HepG2 (cell line): ENCODE measurements around the gene CFAP92. TPM values are rescaled to one million over a fixed set of nuclear protein-coding genes. Genes with fewer than 3 reads are reported as not detected.

ENCODE experiments used
- CAMTA2 ChIP-seq: sonication (generic); formaldehyde crosslinking; IDR thresholded peaks from 2 replicates; pipeline ENCODE4 v1.4.0; 2020; ENCODE audit warnings: mild to moderate bottlenecking, missing genetic modification reagents, borderline replicate concordance
- DBP ChIP-seq: sonication (generic); formaldehyde crosslinking; IDR thresholded peaks from 2 replicates; pipeline ENCODE4 v1.4.0; 2020; ENCODE audit warnings: missing genetic modification reagents; ENCODE audit errors: not compliant biosample characterization
- KLF13 ChIP-seq: sonication (generic); formaldehyde crosslinking; IDR thresholded peaks from 2 replicates; pipeline ENCODE4 v1.4.0; 2020; ENCODE audit warnings: mild to moderate bottlenecking, missing genetic modification reagents
- MTA3 ChIP-seq: sonication (generic); formaldehyde crosslinking; IDR thresholded peaks from 2 replicates; pipeline ENCODE4 v1.4.0; 2020; ENCODE audit warnings: missing genetic modification reagents
- MTF1 ChIP-seq: sonication (generic); formaldehyde crosslinking; IDR thresholded peaks from 2 replicates; pipeline ENCODE4 v1.5.0; 2020; ENCODE audit warnings: missing genetic modification reagents
- NR3C1 ChIP-seq: sonication (generic); formaldehyde crosslinking; IDR thresholded peaks from 2 replicates; pipeline ENCODE4 v1.4.0; 2020; ENCODE audit warnings: missing genetic modification reagents
- PATZ1 ChIP-seq: sonication (generic); formaldehyde crosslinking; IDR thresholded peaks from 2 replicates; pipeline ENCODE4 v1.4.0; 2020; ENCODE audit warnings: missing genetic modification reagents
- SAP130 ChIP-seq: IDR thresholded peaks from 2 replicates; pipeline ENCODE4 v1.6.1; 2016; ENCODE audit warnings: low read depth
- SRSF9 ChIP-seq: fragments of 200-400 bp; formaldehyde crosslinking; IDR thresholded peaks from 2 replicates; pipeline ENCODE4 v1.6.1; 2018; ENCODE audit warnings: borderline replicate concordance, mild to moderate bottlenecking, low read depth, low read length; ENCODE audit not compliant: insufficient read depth, poor library complexity, severe bottlenecking
- ZNF24 ChIP-seq: fragments of 450-650 bp; IDR thresholded peaks from 2 replicates; pipeline ENCODE4 v1.6.1; 2017; ENCODE audit warnings: antibody characterized with exemption, mild to moderate bottlenecking
- ZNF33B ChIP-seq: sonication (generic); formaldehyde crosslinking; IDR thresholded peaks from 2 replicates; pipeline ENCODE4 v1.5.1; 2020; ENCODE audit warnings: mild to moderate bottlenecking, missing genetic modification reagents
- ZNF451 ChIP-seq: sonication (generic); formaldehyde crosslinking; IDR thresholded peaks from 2 replicates; pipeline ENCODE4 v1.5.0; 2020; ENCODE audit warnings: mild to moderate bottlenecking, missing genetic modification reagents
- ZNF512B ChIP-seq: sonication (generic); formaldehyde crosslinking; IDR thresholded peaks from 2 replicates; pipeline ENCODE4 v1.5.1; 2020; ENCODE audit warnings: missing genetic modification reagents, mild to moderate bottlenecking, borderline replicate concordance
- ZNF670 ChIP-seq: sonication (generic); formaldehyde crosslinking; IDR thresholded peaks from 2 replicates; pipeline ENCODE4 v1.8.0; 2022; ENCODE audit warnings: mild to moderate bottlenecking, missing genetic modification reagents, borderline replicate concordance
- polyA plus RNA-seq, 8 experiments: library from polyadenylated mRNA; depleted of rRNA in 3 of 8; stranded (reverse) in 7 of 8; unstranded in 1 of 8; fragments of >200 nt; fragmentation: Illumina TruSeq in 4 of 8; extraction: Trizol in 4 of 8; gene quantifications; 2 replicates each; pipeline versions ENCODE4 v1.2.1 to v1.2.3, GENCODE V29; 2011 to 2016; ENCODE audit warnings: low read depth in 4 of 8, missing spikeins in 1 of 8, mixed read lengths in 1 of 8; ENCODE audit not compliant: insufficient read depth in 1 of 8
- total RNA-seq, 5 experiments: library from RNA; depleted of rRNA; stranded (reverse); fragments of >200 nt; fragmentation: Illumina TruSeq; extraction: Trizol; gene quantifications; 2 replicates each; pipeline ENCODE4 v1.2.3, GENCODE V29; 2016; ENCODE audit warnings: low read depth in 1 of 5

The CFAP92 gene
- total and polyA plus RNA-seq, 2 of the 13 experiments (the other 11 are each of a cell fraction or from before 2014, with no cell fraction given), result 0.18 to 0.46 TPM

- TF ChIP-seq DBP (CRISPR knock-in tag), result no peak
- TF ChIP-seq ZNF24, result no peak
- TF ChIP-seq SRSF9, result no peak
- TF ChIP-seq ZNF451, result peak; percentile 98
- TF ChIP-seq ZNF670 (CRISPR knock-in tag), result peak; percentile 96; the same call in 1 of the 2 replicates
- TF ChIP-seq SAP130, result peak; percentile 92
- TF ChIP-seq ZNF512B, result no peak
- no peak; the same call in 1 of the 2 replicates for TF ChIP-seq MTF1 (CRISPR knock-in tag)
- no peak; the same call in 1 of the 2 replicates for TF ChIP-seq KLF13 (CRISPR knock-in tag)
- no peak for TF ChIP-seq MTA3
- no peak for TF ChIP-seq ZNF33B (CRISPR knock-in tag)
- no peak for TF ChIP-seq NR3C1 (CRISPR knock-in tag)
- peak; percentile 39; the same call in 1 of the 2 replicates for TF ChIP-seq CAMTA2 (CRISPR knock-in tag)
- peak; percentile 42; the same call in 1 of the 2 replicates for TF ChIP-seq PATZ1 (CRISPR knock-in tag)
Measured at GRCh38 chr3:128879125-128879969, 114.5 kb downstream of the CFAP92 start, which contains the start of gene ACAD9 (continued).
